HepG2 (cell line): ENCODE results near the gene WNK1. TPM values are rescaled to one million over a fixed set of nuclear protein-coding genes. Genes with fewer than 3 reads are reported as not detected.

ENCODE experiments used
- ATAC-seq: fragments of 200-7000 bp; cut with Tn5 transposase; 3 replicates; pipeline ENCODE4 v1.9.1; 2020; ENCODE audit warnings: mild to moderate bottlenecking, moderate library complexity
- BruUV-seq: library from RNA; stranded (reverse); fragments of 400-500 nt; replicated peaks from 2 replicates; lab custom pipeline; 2021; lab: Mats Ljungman, UMichigan
- CTCF ChIA-PET: fragments of 300-600 bp; formaldehyde crosslinking; extraction: SDS; loops from one replicate; lab custom pipeline; 2021; ENCODE audit warnings: low total read pairs, inconsistent platforms, low intra/inter-chr PET ratio; lab: Yijun Ruan, JAX
- POLR2A ChIA-PET: fragments of 350-600 bp; sonication (Branson Sonifier 250); formaldehyde crosslinking; loops from one replicate; lab custom pipeline; 2020; ENCODE audit warnings: antibody characterized with exemption, inconsistent platforms; lab: Yijun Ruan, JAX
- DNase-seq: peaks from one replicate; pipeline ENCODE4 v3.0.0-alpha.2; 2015; ENCODE audit warnings: low spot score
- FAIRE-seq: peaks from 3 replicates; lab custom pipeline; 2011; peaks lifted over from hg19 to GRCh38; lab: Jason Lieb, UNC
- H2AFZ ChIP-seq: one replicate; pipeline ENCODE4 v1.6.1; 2011; ENCODE audit warnings: low read length, inconsistent platforms
- H3K27ac ChIP-seq: fragments of 300-600 bp; 3 replicates; pipeline ENCODE4 v1.8.0; 2011; ENCODE audit warnings: mixed run types, mild to moderate bottlenecking, mixed read lengths, low read length, inconsistent platforms; ENCODE audit not compliant: insufficient read depth; ENCODE audit errors: extremely low read length
- H3K27me3 ChIP-seq, 2 experiments: fragments of 200-600 bp in 1 of 2; 2 replicates in 1 of 2; 3 replicates in 1 of 2; pipeline versions ENCODE4 v1.6.0 to v1.8.0; 2011; ENCODE audit warnings: low read length in 2 of 2, mild to moderate bottlenecking in 2 of 2, moderate library complexity in 2 of 2, inconsistent platforms in 1 of 2; ENCODE audit not compliant: insufficient read depth in 2 of 2, control insufficient read depth in 1 of 2
- H3K36me3 ChIP-seq, 2 experiments: fragments of 200-600 bp in 1 of 2; replicated peaks in 1 of 2; 2 replicates in 1 of 2; 3 replicates in 1 of 2; pipeline versions ENCODE4 v1.5.1 to v1.8.0; 2011; ENCODE audit warnings: low read length in 2 of 2, inconsistent platforms in 1 of 2; ENCODE audit not compliant: insufficient read depth in 2 of 2, control insufficient read depth in 1 of 2
- H3K4me1 ChIP-seq: 2 replicates; pipeline ENCODE4 v1.5.1; 2012; ENCODE audit warnings: low read length, inconsistent platforms; ENCODE audit not compliant: insufficient read depth
- H3K4me2 ChIP-seq: 2 replicates; pipeline ENCODE4 v1.6.0; 2011; ENCODE audit warnings: low read depth, low read length, inconsistent platforms
- H3K4me3 ChIP-seq, 3 experiments: fragments of 200-600 bp in 1 of 3; sonication (generic), shearing (Covaris generic) in 1 of 3; replicated peaks in 1 of 3; 2 replicates each; pipeline ENCODE4 v1.5.1; 2011 to 2016; ENCODE audit warnings: low read length in 3 of 3, inconsistent platforms in 2 of 3, low read depth in 2 of 3, mild to moderate bottlenecking in 2 of 3, control low read depth in 1 of 3, mixed read lengths in 1 of 3; ENCODE audit not compliant: insufficient read depth in 1 of 3
- H3K79me2 ChIP-seq: one replicate; pipeline ENCODE4 v1.6.1; 2011; ENCODE audit warnings: low read length, inconsistent platforms; ENCODE audit not compliant: insufficient read depth
- H3K9ac ChIP-seq: 2 replicates; pipeline ENCODE4 v1.6.0; 2011; ENCODE audit warnings: mild to moderate bottlenecking, low read depth, low read length, inconsistent platforms; ENCODE audit not compliant: insufficient read depth
- H3K9me3 ChIP-seq: 2 replicates; pipeline ENCODE4 v1.5.1; 2012; ENCODE audit warnings: mild to moderate bottlenecking, low read length
- H4K20me1 ChIP-seq: 2 replicates; pipeline ENCODE4 v1.6.0; 2011; ENCODE audit warnings: inconsistent platforms, mild to moderate bottlenecking, low read length, moderate library complexity; ENCODE audit not compliant: insufficient read depth
- CAMTA2 ChIP-seq: sonication (generic); formaldehyde crosslinking; IDR thresholded peaks from 2 replicates; pipeline ENCODE4 v1.4.0; 2020; ENCODE audit warnings: mild to moderate bottlenecking, missing genetic modification reagents, borderline replicate concordance
- MTF1 ChIP-seq: sonication (generic); formaldehyde crosslinking; IDR thresholded peaks from 2 replicates; pipeline ENCODE4 v1.5.0; 2020; ENCODE audit warnings: missing genetic modification reagents
- POLR2A ChIP-seq, 2 experiments: IDR thresholded peaks; 2 replicates each; pipeline ENCODE4 v1.6.1; 2011; ENCODE audit warnings: low read depth in 2 of 2, low read length in 2 of 2, mild to moderate bottlenecking in 1 of 2, moderate library complexity in 1 of 2; ENCODE audit not compliant: insufficient read depth in 1 of 2
- PTBP1 ChIP-seq: fragments of 200-400 bp; formaldehyde crosslinking; IDR thresholded peaks from 2 replicates; pipeline ENCODE4 v1.6.1; 2018; ENCODE audit warnings: low read length, low read depth; ENCODE audit not compliant: poor library complexity, severe bottlenecking
- RBFOX2 ChIP-seq: fragments of 200-400 bp; formaldehyde crosslinking; IDR thresholded peaks from 2 replicates; pipeline ENCODE4 v1.6.1; 2017; ENCODE audit warnings: low read depth, mild to moderate bottlenecking, low read length
- ZFP62 ChIP-seq: sonication (generic); formaldehyde crosslinking; IDR thresholded peaks from 2 replicates; pipeline ENCODE4 v1.4.0; 2020; ENCODE audit warnings: missing genetic modification reagents
- ZFYVE20 ChIP-seq: sonication (generic); formaldehyde crosslinking; IDR thresholded peaks from 2 replicates; pipeline ENCODE4 v1.8.0; 2023; ENCODE audit warnings: low read depth, mild to moderate bottlenecking, moderate library complexity, missing genetic modification reagents, borderline replicate concordance
- ZIK1 ChIP-seq: sonication (generic); formaldehyde crosslinking; IDR thresholded peaks from 2 replicates; pipeline ENCODE4 v1.5.0; 2020; ENCODE audit warnings: mild to moderate bottlenecking, low read depth, missing genetic modification reagents, borderline replicate concordance
- ZMAT3 ChIP-seq: sonication (generic); formaldehyde crosslinking; conservative IDR thresholded peaks from 2 replicates; pipeline ENCODE4 v1.7.0; 2021; ENCODE audit warnings: missing genetic modification reagents
- ZNF260 ChIP-seq: sonication (generic); formaldehyde crosslinking; IDR thresholded peaks from 2 replicates; pipeline ENCODE4 v1.4.0; 2020; ENCODE audit warnings: missing genetic modification reagents, low read depth, mild to moderate bottlenecking, borderline replicate concordance
- ZNF788 ChIP-seq: sonication (generic); formaldehyde crosslinking; IDR thresholded peaks from 2 replicates; pipeline ENCODE4 v1.5.0; 2020; ENCODE audit warnings: mild to moderate bottlenecking, missing genetic modification reagents, borderline replicate concordance
- ZSCAN21 ChIP-seq: sonication (generic); formaldehyde crosslinking; IDR thresholded peaks from 2 replicates; pipeline ENCODE4 v1.8.0; 2022; ENCODE audit warnings: mild to moderate bottlenecking, missing genetic modification reagents, moderate library complexity, borderline replicate concordance
- in situ Hi-C: cut with HindIII; loops from 2 replicates; pipeline ENCODE4 v1.10.0; 2017; ENCODE audit warnings: low pct_unique_long_range_greater_than_20kb; ENCODE audit not compliant: extremely low pct_ligation_motif_present
- intact Hi-C: fragments of 100-400 bp; cut with micrococcal nuclease; formaldehyde crosslinking; loops from one replicate; pipeline ENCODE4 v1.10.0; 2022; ENCODE audit not compliant: unreplicated experiment
- polyA plus RNA-seq, 8 experiments: library from polyadenylated mRNA; depleted of rRNA in 3 of 8; stranded (reverse) in 7 of 8; unstranded in 1 of 8; fragments of >200 nt; fragmentation: Illumina TruSeq in 4 of 8; extraction: Trizol in 4 of 8; gene quantifications; 2 replicates each; pipeline versions ENCODE4 v1.2.1 to v1.2.3, GENCODE V29; 2011 to 2016; ENCODE audit warnings: low read depth in 4 of 8, missing spikeins in 1 of 8, mixed read lengths in 1 of 8; ENCODE audit not compliant: insufficient read depth in 1 of 8
- total RNA-seq, 5 experiments: library from RNA; depleted of rRNA; stranded (reverse); fragments of >200 nt; fragmentation: Illumina TruSeq; extraction: Trizol; gene quantifications; 2 replicates each; pipeline ENCODE4 v1.2.3, GENCODE V29; 2016; ENCODE audit warnings: low read depth in 1 of 5
- TF ChIP-seq, protein P1 (sequence below): sonication (generic); formaldehyde crosslinking; IDR thresholded peaks from 2 replicates; pipeline ENCODE4 v1.4.0; 2020; ENCODE audit warnings: low read depth, mild to moderate bottlenecking, missing genetic modification reagents
- TF ChIP-seq, protein P2 (sequence below): sonication (generic); formaldehyde crosslinking; conservative IDR thresholded peaks from 2 replicates; pipeline ENCODE4 v1.4.0; 2020; ENCODE audit warnings: missing genetic modification reagents
- TF ChIP-seq, protein P3 (sequence below): sonication (generic); formaldehyde crosslinking; IDR thresholded peaks from 2 replicates; pipeline ENCODE4 v1.9.0; 2021; ENCODE audit warnings: missing genetic modification reagents, borderline replicate concordance
- TF ChIP-seq, protein P4 (sequence below): sonication (generic); formaldehyde crosslinking; IDR thresholded peaks from 2 replicates; pipeline ENCODE4 v1.4.0; 2020; ENCODE audit warnings: mild to moderate bottlenecking, missing genetic modification reagents

WNK1 gene
- total and polyA plus RNA-seq, 2 of the 13 experiments (the other 11 are each of a cell fraction or from before 2014, with no cell fraction given): 31.1 to 54.8 TPM

DNA sequence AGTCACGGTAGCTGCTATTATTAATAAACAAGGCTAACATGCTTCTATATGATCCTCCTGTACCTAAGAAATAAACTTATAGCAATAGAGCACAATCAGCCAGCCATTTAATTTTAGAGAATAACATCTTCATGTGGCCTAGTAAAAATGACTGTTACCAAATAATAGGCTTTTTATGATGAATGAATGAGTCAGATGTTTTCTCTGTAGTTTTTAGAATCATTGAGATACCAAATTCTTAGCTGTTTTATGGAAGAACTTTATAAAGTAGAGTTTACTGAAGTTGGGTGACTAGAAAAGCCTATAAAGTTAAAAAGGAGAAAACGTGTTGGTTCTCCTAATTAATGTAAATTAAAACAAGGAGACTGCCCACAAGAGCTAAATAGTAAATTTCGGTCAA, 40.7 kb downstream of the WNK1 start (continued):
- no peak for TF ChIP-seq ZIK1 (CRISPR knock-in tag)
- TF ChIP-seq ZNF788 (CRISPR knock-in tag): no peak
- TF ChIP-seq, protein P1, sequence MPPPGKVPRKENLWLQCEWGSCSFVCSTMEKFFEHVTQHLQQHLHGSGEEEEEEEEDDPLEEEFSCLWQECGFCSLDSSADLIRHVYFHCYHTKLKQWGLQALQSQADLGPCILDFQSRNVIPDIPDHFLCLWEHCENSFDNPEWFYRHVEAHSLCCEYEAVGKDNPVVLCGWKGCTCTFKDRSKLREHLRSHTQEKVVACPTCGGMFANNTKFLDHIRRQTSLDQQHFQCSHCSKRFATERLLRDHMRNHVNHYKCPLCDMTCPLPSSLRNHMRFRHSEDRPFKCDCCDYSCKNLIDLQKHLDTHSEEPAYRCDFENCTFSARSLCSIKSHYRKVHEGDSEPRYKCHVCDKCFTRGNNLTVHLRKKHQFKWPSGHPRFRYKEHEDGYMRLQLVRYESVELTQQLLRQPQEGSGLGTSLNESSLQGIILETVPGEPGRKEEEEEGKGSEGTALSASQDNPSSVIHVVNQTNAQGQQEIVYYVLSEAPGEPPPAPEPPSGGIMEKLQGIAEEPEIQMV (CRISPR knock-in tag): no peak

DNA sequence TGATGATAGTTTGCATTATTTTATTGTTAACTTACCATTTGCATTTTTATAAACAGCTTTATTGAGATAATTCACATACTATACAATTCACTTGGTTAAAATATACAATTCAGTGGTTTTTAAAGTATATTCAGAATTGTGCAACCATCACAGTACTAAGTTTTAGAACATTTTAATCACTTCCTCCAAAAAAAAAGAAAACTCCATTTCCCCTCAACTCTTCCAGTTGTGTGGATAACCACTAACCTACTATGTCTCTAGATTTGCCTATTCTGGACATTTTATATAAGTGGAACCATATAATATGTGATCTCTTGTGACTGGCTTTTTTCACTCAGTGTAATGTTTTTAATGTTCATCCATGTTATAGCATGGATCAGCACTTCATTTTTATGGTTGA, 41.3 kb downstream of the WNK1 start:
- no peak overlapping the region for H3K4me3 ChIP-seq
- intact Hi-C loops: no loop called here
- H4K20me1 ChIP-seq: peaks cover 42% of the 10 kb centered on the region; the same call in 1 of the 2 replicates
- no peak overlapping the region for H3K9ac ChIP-seq
- no peak overlapping the region for H3K4me2 ChIP-seq
- no peak overlapping the region for H3K27ac ChIP-seq
- TF ChIP-seq ZMAT3 (CRISPR knock-in tag): no peak
- TF ChIP-seq POLR2A (IDR thresholded peaks at IDR 0.05; ENCODE audit: insufficient read depth in 1 of 2, low read depth in 2 of 2, low read length in 2 of 2): no peak
- no peak for TF ChIP-seq ZFYVE20 (CRISPR knock-in tag)
- TF ChIP-seq ZNF260 (CRISPR knock-in tag): no peak
- TF ChIP-seq, protein P2, sequence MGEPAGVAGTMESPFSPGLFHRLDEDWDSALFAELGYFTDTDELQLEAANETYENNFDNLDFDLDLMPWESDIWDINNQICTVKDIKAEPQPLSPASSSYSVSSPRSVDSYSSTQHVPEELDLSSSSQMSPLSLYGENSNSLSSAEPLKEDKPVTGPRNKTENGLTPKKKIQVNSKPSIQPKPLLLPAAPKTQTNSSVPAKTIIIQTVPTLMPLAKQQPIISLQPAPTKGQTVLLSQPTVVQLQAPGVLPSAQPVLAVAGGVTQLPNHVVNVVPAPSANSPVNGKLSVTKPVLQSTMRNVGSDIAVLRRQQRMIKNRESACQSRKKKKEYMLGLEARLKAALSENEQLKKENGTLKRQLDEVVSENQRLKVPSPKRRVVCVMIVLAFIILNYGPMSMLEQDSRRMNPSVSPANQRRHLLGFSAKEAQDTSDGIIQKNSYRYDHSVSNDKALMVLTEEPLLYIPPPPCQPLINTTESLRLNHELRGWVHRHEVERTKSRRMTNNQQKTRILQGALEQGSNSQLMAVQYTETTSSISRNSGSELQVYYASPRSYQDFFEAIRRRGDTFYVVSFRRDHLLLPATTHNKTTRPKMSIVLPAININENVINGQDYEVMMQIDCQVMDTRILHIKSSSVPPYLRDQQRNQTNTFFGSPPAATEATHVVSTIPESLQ (CRISPR knock-in tag): no peak
- TF ChIP-seq PTBP1: no peak
- no peak for TF ChIP-seq CAMTA2 (CRISPR knock-in tag)
- TF ChIP-seq, protein P3, sequence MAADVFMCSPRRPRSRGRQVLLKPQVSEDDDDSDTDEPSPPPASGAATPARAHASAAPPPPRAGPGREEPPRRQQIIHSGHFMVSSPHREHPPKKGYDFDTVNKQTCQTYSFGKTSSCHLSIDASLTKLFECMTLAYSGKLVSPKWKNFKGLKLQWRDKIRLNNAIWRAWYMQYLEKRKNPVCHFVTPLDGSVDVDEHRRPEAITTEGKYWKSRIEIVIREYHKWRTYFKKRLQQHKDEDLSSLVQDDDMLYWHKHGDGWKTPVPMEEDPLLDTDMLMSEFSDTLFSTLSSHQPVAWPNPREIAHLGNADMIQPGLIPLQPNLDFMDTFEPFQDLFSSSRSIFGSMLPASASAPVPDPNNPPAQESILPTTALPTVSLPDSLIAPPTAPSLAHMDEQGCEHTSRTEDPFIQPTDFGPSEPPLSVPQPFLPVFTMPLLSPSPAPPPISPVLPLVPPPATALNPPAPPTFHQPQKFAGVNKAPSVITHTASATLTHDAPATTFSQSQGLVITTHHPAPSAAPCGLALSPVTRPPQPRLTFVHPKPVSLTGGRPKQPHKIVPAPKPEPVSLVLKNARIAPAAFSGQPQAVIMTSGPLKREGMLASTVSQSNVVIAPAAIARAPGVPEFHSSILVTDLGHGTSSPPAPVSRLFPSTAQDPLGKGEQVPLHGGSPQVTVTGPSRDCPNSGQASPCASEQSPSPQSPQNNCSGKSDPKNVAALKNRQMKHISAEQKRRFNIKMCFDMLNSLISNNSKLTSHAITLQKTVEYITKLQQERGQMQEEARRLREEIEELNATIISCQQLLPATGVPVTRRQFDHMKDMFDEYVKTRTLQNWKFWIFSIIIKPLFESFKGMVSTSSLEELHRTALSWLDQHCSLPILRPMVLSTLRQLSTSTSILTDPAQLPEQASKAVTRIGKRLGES (CRISPR knock-in tag): no peak
- no peak for TF ChIP-seq ZNF788 (CRISPR knock-in tag)
- no peak for TF ChIP-seq MTF1 (CRISPR knock-in tag)
- no peak for TF ChIP-seq RBFOX2
- TF ChIP-seq ZFP62: no peak
- TF ChIP-seq, protein P4, sequence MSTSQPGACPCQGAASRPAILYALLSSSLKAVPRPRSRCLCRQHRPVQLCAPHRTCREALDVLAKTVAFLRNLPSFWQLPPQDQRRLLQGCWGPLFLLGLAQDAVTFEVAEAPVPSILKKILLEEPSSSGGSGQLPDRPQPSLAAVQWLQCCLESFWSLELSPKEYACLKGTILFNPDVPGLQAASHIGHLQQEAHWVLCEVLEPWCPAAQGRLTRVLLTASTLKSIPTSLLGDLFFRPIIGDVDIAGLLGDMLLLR (CRISPR knock-in tag): no peak
- no peak for TF ChIP-seq ZSCAN21 (CRISPR knock-in tag)
- H3K79me2 ChIP-seq: peaks cover 97% of the 10 kb centered on the region
- DNase-seq (no peak), FAIRE-seq (no peak), ATAC-seq (no peak)
- H3K4me1 ChIP-seq: peaks cover 17% of the 10 kb centered on the region
- H3K27me3 ChIP-seq: no peaks in the 10 kb centered on the region
- no TSS peak for BruUV-seq
- POLR2A ChIA-PET: no interaction called here
- no peaks in the 10 kb centered on the region for H3K9me3 ChIP-seq
- in situ Hi-C loops: no loop called here
- peaks cover 0 to 3% of the 10 kb centered on the region in 2 experiments; a peak in 2 of 5 replicates for H3K36me3 ChIP-seq
- H2AFZ ChIP-seq: no peak overlapping the region
- CTCF ChIA-PET: no interaction called here
